ENCODE data around the gene MCTP1. TPM values are rescaled to one million over a fixed set of nuclear protein-coding genes. Genes with fewer than 3 reads are reported as not detected.

MCTP1 gene
- total RNA-seq, 2 donors from 2014 or later = 3.3 to 5.0 TPM

DNA sequence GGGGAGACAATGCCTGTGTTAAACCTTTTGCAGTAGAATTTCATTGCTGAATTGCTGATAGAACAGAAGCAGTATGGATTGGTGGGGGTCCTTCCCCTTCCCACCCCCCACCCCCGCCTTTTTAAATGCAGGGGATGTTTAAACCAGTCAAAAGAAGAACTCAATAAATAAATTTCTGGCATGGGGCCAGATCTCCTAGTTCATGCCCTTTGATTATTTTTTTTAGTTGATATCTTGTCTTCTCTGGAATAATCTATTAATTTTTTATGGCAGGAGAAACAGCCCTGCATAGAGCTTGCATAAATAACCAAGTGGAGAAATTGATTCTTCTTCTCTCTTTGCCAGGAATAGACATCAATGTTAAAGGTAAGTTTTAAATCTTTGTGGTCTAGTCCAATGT is 593.6 kb downstream of the MCTP1 start:
- Histone ChIP-seq H3K9me3 (no peaks in the 10 kb centered on the region), H3K4me3 (no peak overlapping the region), H3K27me3 (replicated peaks; ENCODE audit: insufficient read depth) (no peaks in the 10 kb centered on the region), H3K36me3 (no peaks in the 10 kb centered on the region), H3K27ac (no peak overlapping the region), H3K4me1 (replicated peaks) (no peaks in the 10 kb centered on the region)
- intact Hi-C loops (cut with DNase I) = loop anchor here (10.0 kb wide), 1 partner anchor 1116 kb away; no protein-coding TSS in a partner anchor
- no peak for DNase-seq (ENCODE audit: low spot score)
- TF ChIP-seq, protein P1, sequence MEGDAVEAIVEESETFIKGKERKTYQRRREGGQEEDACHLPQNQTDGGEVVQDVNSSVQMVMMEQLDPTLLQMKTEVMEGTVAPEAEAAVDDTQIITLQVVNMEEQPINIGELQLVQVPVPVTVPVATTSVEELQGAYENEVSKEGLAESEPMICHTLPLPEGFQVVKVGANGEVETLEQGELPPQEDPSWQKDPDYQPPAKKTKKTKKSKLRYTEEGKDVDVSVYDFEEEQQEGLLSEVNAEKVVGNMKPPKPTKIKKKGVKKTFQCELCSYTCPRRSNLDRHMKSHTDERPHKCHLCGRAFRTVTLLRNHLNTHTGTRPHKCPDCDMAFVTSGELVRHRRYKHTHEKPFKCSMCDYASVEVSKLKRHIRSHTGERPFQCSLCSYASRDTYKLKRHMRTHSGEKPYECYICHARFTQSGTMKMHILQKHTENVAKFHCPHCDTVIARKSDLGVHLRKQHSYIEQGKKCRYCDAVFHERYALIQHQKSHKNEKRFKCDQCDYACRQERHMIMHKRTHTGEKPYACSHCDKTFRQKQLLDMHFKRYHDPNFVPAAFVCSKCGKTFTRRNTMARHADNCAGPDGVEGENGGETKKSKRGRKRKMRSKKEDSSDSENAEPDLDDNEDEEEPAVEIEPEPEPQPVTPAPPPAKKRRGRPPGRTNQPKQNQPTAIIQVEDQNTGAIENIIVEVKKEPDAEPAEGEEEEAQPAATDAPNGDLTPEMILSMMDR (IDR thresholded peaks at IDR 0.05) = no peak
- WGBS = 91% methylated on average over 1 of the region's 1 CpG

DNA sequence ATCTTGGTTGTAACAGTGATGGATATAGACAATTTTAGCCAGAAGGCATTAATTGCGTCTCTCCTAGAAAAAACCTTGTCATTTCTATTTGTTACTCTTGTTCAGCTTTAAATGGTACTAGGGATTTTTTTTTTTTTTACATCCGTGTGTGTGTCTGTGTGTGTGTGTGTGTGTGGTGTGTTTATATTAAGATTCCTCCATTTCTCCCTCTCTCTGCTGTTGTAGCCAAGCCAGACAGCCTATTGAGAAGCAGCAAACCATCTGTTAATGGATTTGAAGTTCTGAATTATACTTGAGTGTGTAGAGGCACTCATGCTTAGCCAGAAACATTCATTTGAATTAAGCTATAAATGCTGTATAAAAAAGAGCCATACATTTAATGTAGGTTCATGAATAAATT is 594.1 kb downstream of the MCTP1 start:
- no peaks in the 10 kb centered on the region for H3K9me3 ChIP-seq
- DNase-seq (ENCODE audit: low spot score) = no peak
- no peaks in the 10 kb centered on the region for H3K4me1 ChIP-seq (replicated peaks)
- WGBS = 59% methylated on average over 2 of the region's 2 CpGs
- intact Hi-C loops (cut with DNase I) = loop anchor here (10.0 kb wide), 1 partner anchor 1116 kb away; no protein-coding TSS in a partner anchor
- no peaks in the 10 kb centered on the region for H3K27me3 ChIP-seq (replicated peaks; ENCODE audit: insufficient read depth)
- H3K27ac ChIP-seq = no peak overlapping the region
- TF ChIP-seq POLR2AphosphoS5 (IDR thresholded peaks at IDR 0.05) = no peak
- TF ChIP-seq, protein P1 (IDR thresholded peaks at IDR 0.05) = no peak
- no peak for TF ChIP-seq POLR2A (IDR thresholded peaks at IDR 0.05)
- H3K4me3 ChIP-seq = no peak overlapping the region
- H3K36me3 ChIP-seq = no peaks in the 10 kb centered on the region

DNA sequence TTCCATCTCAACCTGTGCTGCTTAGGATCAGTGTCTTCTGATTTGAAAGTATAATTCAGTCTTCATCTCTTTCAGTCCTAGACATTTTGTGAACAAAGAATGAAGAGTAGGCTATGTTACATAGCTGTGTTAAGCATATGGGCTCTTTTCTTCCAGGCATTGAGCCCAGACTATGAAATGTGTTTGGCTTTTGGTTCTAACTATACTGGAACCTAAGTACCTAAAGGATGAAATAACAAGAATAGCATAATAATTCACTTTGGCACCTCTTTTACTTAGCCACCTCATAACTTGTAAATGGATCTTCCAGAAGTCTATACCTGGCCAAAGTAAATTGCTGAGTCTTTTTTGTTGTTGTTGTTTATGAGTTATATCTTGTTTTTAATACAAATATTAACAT is 595.0 kb downstream of the MCTP1 start:
- H3K27me3 ChIP-seq (replicated peaks; ENCODE audit: insufficient read depth) = no peaks in the 10 kb centered on the region
- intact Hi-C loops (cut with DNase I) = loop anchor here (10.0 kb wide), 1 partner anchor 1115 kb away; no protein-coding TSS in a partner anchor
- H3K4me3 ChIP-seq = no peak overlapping the region
- DNase-seq (ENCODE audit: low spot score) = no peak
- H3K36me3 ChIP-seq = no peaks in the 10 kb centered on the region
- H3K4me1 ChIP-seq (replicated peaks) = no peaks in the 10 kb centered on the region
- no peak for TF ChIP-seq POLR2AphosphoS5 (IDR thresholded peaks at IDR 0.05)
- TF ChIP-seq, protein P1 (IDR thresholded peaks at IDR 0.05) = no peak
- no peak for TF ChIP-seq POLR2A (IDR thresholded peaks at IDR 0.05)
- no peaks in the 10 kb centered on the region for H3K9me3 ChIP-seq
- H3K27ac ChIP-seq = no peak overlapping the region

DNA sequence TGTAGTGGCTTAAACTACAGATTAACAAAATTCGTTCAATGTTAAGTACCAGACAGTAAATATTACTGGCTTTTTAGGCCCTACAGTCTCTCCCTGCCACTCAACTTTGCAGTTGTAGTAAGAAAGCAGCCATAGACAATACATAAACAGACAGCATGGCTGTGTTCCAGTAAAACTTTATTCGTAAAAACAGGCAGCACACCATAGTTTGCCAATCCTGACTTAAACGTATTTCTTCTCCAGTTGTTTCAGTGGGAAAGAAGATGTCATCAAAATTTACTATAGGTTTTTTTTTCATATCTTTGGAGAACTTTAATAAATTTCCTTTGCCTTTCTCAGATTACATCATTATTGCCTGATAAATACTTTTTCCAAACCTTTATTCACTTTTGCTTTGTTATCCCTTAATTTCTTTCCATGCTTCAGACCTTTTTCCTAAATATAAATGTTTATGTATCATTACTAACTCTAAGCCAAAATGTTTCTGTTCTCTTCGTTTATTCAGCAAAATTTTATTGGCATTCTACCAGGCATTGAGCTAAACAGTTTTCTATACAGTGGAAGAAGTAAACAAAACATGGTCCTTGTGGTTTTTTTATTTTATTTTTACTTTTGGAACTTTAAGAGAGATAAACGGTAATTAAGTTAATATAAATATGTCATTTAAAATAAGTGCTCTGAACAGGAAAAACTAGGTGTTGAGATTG is 601.9 kb downstream of the MCTP1 start:
- H3K36me3 ChIP-seq = no peaks in the 10 kb centered on the region
- no peak overlapping the region for H3K27ac ChIP-seq
- TF ChIP-seq POLR2A (IDR thresholded peaks at IDR 0.05) (no peak), POLR2AphosphoS5 (IDR thresholded peaks at IDR 0.05) (no peak)
- TF ChIP-seq, protein P1 (IDR thresholded peaks at IDR 0.05) = no peak
- DNase-seq (ENCODE audit: low spot score) = no peak
- 68% methylated on average over 5 of the region's 5 CpGs for WGBS
- H3K4me3 ChIP-seq = no peak overlapping the region
- intact Hi-C loops (cut with DNase I) = no loop called here
- H3K27me3 ChIP-seq (replicated peaks; ENCODE audit: insufficient read depth) = no peaks in the 10 kb centered on the region
- no peaks in the 10 kb centered on the region for H3K4me1 ChIP-seq (replicated peaks)
- H3K9me3 ChIP-seq = no peaks in the 10 kb centered on the region

DNA sequence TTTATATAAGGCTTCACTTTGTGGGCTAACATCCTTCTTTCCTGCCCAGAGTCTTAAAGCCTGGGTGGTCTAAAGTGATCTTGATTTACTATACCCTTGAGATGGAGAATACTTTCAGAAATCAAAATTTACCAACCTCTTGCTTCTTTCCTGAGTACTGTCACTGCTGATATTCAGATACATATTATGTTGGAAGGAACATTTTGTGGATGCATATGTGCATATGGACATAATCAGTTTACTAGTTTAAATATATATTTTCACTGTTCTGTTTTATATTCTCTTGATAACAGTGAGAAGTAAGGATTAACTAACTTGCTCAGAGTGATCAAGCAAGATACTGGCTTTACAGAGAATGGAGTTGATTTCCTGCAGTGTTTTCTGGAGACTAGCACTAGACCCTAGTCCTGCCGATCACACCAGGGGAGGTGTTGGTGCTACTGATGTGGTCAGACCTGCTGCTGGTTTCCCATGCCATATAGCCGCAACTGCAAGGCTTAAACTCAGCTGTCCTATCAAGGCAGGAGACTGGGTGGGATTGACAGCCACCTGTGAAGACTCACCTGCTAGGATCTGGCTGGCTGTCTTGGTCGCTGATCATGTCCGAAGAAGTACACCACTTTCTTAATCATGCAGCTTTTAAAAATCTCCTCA is 608.8 kb downstream of the MCTP1 start:
- no peaks in the 10 kb centered on the region for H3K4me1 ChIP-seq (replicated peaks)
- H3K27ac ChIP-seq = no peak overlapping the region
- TF ChIP-seq POLR2A (IDR thresholded peaks at IDR 0.05) (no peak), POLR2AphosphoS5 (IDR thresholded peaks at IDR 0.05) (no peak)
- TF ChIP-seq, protein P1 (IDR thresholded peaks at IDR 0.05) = no peak
- WGBS = 96% methylated on average over 4 of the region's 4 CpGs
- intact Hi-C loops (cut with DNase I) = no loop called here
- no peaks in the 10 kb centered on the region for H3K36me3 ChIP-seq
- H3K4me3 ChIP-seq = no peak overlapping the region
- no peaks in the 10 kb centered on the region for H3K27me3 ChIP-seq (replicated peaks; ENCODE audit: insufficient read depth)
- DNase-seq (ENCODE audit: low spot score) = no peak
- no peaks in the 10 kb centered on the region for H3K9me3 ChIP-seq
